Activated T-cell treated with anti-CD3 and anti-CD28 coated beads, Interleukin-2, amount 50 U/mL, for 4 hours (primary cell): ENCODE data around the gene RNF212. TPM values are rescaled to one million over a fixed set of nuclear protein-coding genes. Genes with fewer than 3 reads are reported as not detected.

Experiments
- ATAC-seq, 2 donors: fragments of 200-7000 bp; cut with Tn5 transposase; one replicate each; pipeline ENCODE4 v1.10.0; 2021
- DNase-seq: peaks from one replicate; pipeline ENCODE4 v3.0.0-alpha.2; 2020
- H3K27me3 Mint-ChIP-seq: one replicate; pipeline ENCODE4 v1.8.0; 2021; ENCODE audit warnings: low read depth, mixed read lengths
- H3K36me3 Mint-ChIP-seq: one replicate; pipeline ENCODE4 v1.8.0; 2022; ENCODE audit warnings: mixed read lengths; ENCODE audit not compliant: insufficient read depth
- H3K4me1 Mint-ChIP-seq: one replicate; pipeline ENCODE4 v1.8.0; 2021; ENCODE audit warnings: low read depth, mixed read lengths
- H3K4me3 Mint-ChIP-seq: one replicate; pipeline ENCODE4 v1.8.0; 2021; ENCODE audit warnings: mild to moderate bottlenecking, moderate library complexity, mixed read lengths
- H3K9me3 Mint-ChIP-seq: one replicate; pipeline ENCODE4 v1.8.0; 2021; ENCODE audit warnings: mixed read lengths
- total RNA-seq, 3 donors: library from RNA; stranded (reverse); gene quantifications; one replicate each; pipeline ENCODE4 v1.2.1, GENCODE V29; 2021

Gene RNF212
- 1 to 10 TPM in 1 of 3 donors, under 1 TPM in 2; 0.79 to 2.9 (median 0.84) TPM for total RNA-seq

- DNase-seq = peak; percentile 39
- Mint-ChIP-seq H3K27me3 (peaks cover 29% of the 10 kb centered on the region), H3K36me3 (no peaks in the 10 kb centered on the region), H3K9me3 (no peaks in the 10 kb centered on the region), H3K4me3 (no peak within 1 kb of the TSS), H3K4me1 (no peaks in the 10 kb centered on the region)
- ATAC-seq = peak; percentile 75 to 80
Observed at GRCh38 chr4:1113311-1114009, at the start of gene RNF212. Gene RNF212, minus strand, starts transcription at chr4:1113564. Its CDS starts 100 bp downstream, at chr4:1113464.

- peaks cover 12% of the 10 kb centered on the region for H3K9me3 Mint-ChIP-seq
- H3K4me1 Mint-ChIP-seq = peaks cover 6% of the 10 kb centered on the region
- H3K36me3 Mint-ChIP-seq = no peaks in the 10 kb centered on the region
- H3K4me3 Mint-ChIP-seq = no peak overlapping the region
- no peak for DNase-seq
- H3K27me3 Mint-ChIP-seq = peaks cover 3% of the 10 kb centered on the region
- ATAC-seq = no peak
Observed at GRCh38 chr4:1160351-1160750, 47.0 kb upstream of the RNF212 start.

GRCh38 chr4:1156069-1156468 is 42.7 kb upstream of the RNF212 start:
- Mint-ChIP-seq H3K4me3 (no peak overlapping the region), H3K4me1 (no peaks in the 10 kb centered on the region), H3K9me3 (peaks cover 12% of the 10 kb centered on the region), H3K27me3 (peaks cover 18% of the 10 kb centered on the region), H3K36me3 (no peaks in the 10 kb centered on the region)
- DNase-seq = no peak
- ATAC-seq = no peak

GRCh38 chr4:1155314-1155713 is 42.0 kb upstream of the RNF212 start:
- Mint-ChIP-seq H3K27me3 (peaks cover 18% of the 10 kb centered on the region), H3K4me1 (no peaks in the 10 kb centered on the region), H3K4me3 (no peak overlapping the region), H3K36me3 (no peaks in the 10 kb centered on the region), H3K9me3 (peaks cover 12% of the 10 kb centered on the region)
- no peak for ATAC-seq
- no peak for DNase-seq

GRCh38 chr4:1154523-1155182 is 41.3 kb upstream of the RNF212 start:
- Mint-ChIP-seq H3K4me1 (no peaks in the 10 kb centered on the region), H3K36me3 (no peaks in the 10 kb centered on the region), H3K9me3 (peaks cover 12% of the 10 kb centered on the region), H3K4me3 (no peak overlapping the region), H3K27me3 (peaks cover 19% of the 10 kb centered on the region)
- DNase-seq = no peak
- no peak for ATAC-seq

GRCh38 chr4:1154126-1154522 is 40.8 kb upstream of the RNF212 start:
- ATAC-seq (no peak), DNase-seq (no peak)
- Mint-ChIP-seq H3K36me3 (no peaks in the 10 kb centered on the region), H3K27me3 (peaks cover 21% of the 10 kb centered on the region), H3K4me3 (no peak overlapping the region), H3K4me1 (no peaks in the 10 kb centered on the region), H3K9me3 (peaks cover 12% of the 10 kb centered on the region)

- H3K4me3 Mint-ChIP-seq = no peak overlapping the region
Observed at GRCh38 chr4:1153567-1154090, 40.3 kb upstream of the RNF212 start.

GRCh38 chr4:1152290-1152689 is 38.9 kb upstream of the RNF212 start:
- peaks cover 20% of the 10 kb centered on the region for H3K27me3 Mint-ChIP-seq
- no peak overlapping the region for H3K4me3 Mint-ChIP-seq
- DNase-seq = no peak
- H3K4me1 Mint-ChIP-seq = no peaks in the 10 kb centered on the region
- no peak for ATAC-seq
- H3K36me3 Mint-ChIP-seq = no peaks in the 10 kb centered on the region
- H3K9me3 Mint-ChIP-seq = no peaks in the 10 kb centered on the region

More at GRCh38 chr4:1153567-1154090, 40.3 kb upstream of the RNF212 start:
- Mint-ChIP-seq H3K4me1 (no peaks in the 10 kb centered on the region), H3K36me3 (no peaks in the 10 kb centered on the region), H3K9me3 (peaks cover 10% of the 10 kb centered on the region), H3K27me3 (peaks cover 21% of the 10 kb centered on the region)
- DNase-seq (no peak), ATAC-seq (no peak)

- ATAC-seq = no peak
- no peak for DNase-seq
- no peaks in the 10 kb centered on the region for H3K36me3 Mint-ChIP-seq
Observed at GRCh38 chr4:1151541-1151940, 38.2 kb upstream of the RNF212 start.

GRCh38 chr4:1150875-1151274 is 37.5 kb upstream of the RNF212 start:
- no peaks in the 10 kb centered on the region for H3K36me3 Mint-ChIP-seq
- H3K27me3 Mint-ChIP-seq = peaks cover 18% of the 10 kb centered on the region
- H3K9me3 Mint-ChIP-seq = no peaks in the 10 kb centered on the region
- no peak for DNase-seq
- no peaks in the 10 kb centered on the region for H3K4me1 Mint-ChIP-seq
- no peak overlapping the region for H3K4me3 Mint-ChIP-seq
- ATAC-seq = no peak

More at GRCh38 chr4:1151541-1151940, 38.2 kb upstream of the RNF212 start:
- Mint-ChIP-seq H3K9me3 (no peaks in the 10 kb centered on the region), H3K4me1 (no peaks in the 10 kb centered on the region), H3K27me3 (peaks cover 18% of the 10 kb centered on the region), H3K4me3 (no peak overlapping the region)

GRCh38 chr4:1139860-1140259 is 26.5 kb upstream of the RNF212 start:
- DNase-seq (no peak), ATAC-seq (no peak)
- H3K4me1 Mint-ChIP-seq = peaks cover 17% of the 10 kb centered on the region
- H3K36me3 Mint-ChIP-seq = no peaks in the 10 kb centered on the region
- H3K27me3 Mint-ChIP-seq = peaks cover 11% of the 10 kb centered on the region
- no peak overlapping the region for H3K4me3 Mint-ChIP-seq
- H3K9me3 Mint-ChIP-seq = no peaks in the 10 kb centered on the region

- DNase-seq = no peak
- Mint-ChIP-seq H3K4me1 (peaks cover 17% of the 10 kb centered on the region), H3K27me3 (peaks cover 7% of the 10 kb centered on the region), H3K4me3 (peak overlapping the region; percentile 75), H3K36me3 (no peaks in the 10 kb centered on the region), H3K9me3 (no peaks in the 10 kb centered on the region)
- ATAC-seq = no peak
Observed at GRCh38 chr4:1137850-1138249, 24.5 kb upstream of the RNF212 start.

- Mint-ChIP-seq H3K4me3 (peak overlapping the region; percentile 75), H3K9me3 (no peaks in the 10 kb centered on the region), H3K4me1 (peaks cover 17% of the 10 kb centered on the region), H3K36me3 (no peaks in the 10 kb centered on the region), H3K27me3 (peaks cover 4% of the 10 kb centered on the region)
- no peak for ATAC-seq
- no peak for DNase-seq
Observed at GRCh38 chr4:1137063-1137776, 23.9 kb upstream of the RNF212 start.

- Mint-ChIP-seq H3K27me3 (peaks cover 4% of the 10 kb centered on the region), H3K4me1 (peaks cover 17% of the 10 kb centered on the region), H3K9me3 (no peaks in the 10 kb centered on the region), H3K4me3 (no peak overlapping the region), H3K36me3 (no peaks in the 10 kb centered on the region)
- DNase-seq = no peak
- no peak for ATAC-seq
Observed at GRCh38 chr4:1136048-1136447, 22.7 kb upstream of the RNF212 start.
